Neutrophil (primary cell): ENCODE results near the gene CORO2A.
A peak's percentile ranks its signal among the peaks of the same experiment; 100 is the strongest.

Source experiments
- H3K27ac ChIP-seq: fragments of 200-600 bp; sonication (generic); 2 replicates; pipeline ENCODE4 v1.5.1; 2016; ENCODE audit warnings: mild to moderate bottlenecking, moderate library complexity
- H3K27me3 ChIP-seq: fragments of 200-600 bp; sonication (generic); 2 replicates; pipeline ENCODE4 v1.6.0; 2016; ENCODE audit warnings: mild to moderate bottlenecking
- H3K36me3 ChIP-seq: fragments of 200-600 bp; sonication (generic); 2 replicates; pipeline ENCODE4 v1.5.1; 2017
- H3K4me1 ChIP-seq, 2 experiments: fragments of 200-600 bp in 1 of 2; sonication (generic) in 1 of 2; 1 replicate in 1 of 2; 2 replicates in 1 of 2; pipeline versions ENCODE4 v1.5.1 to v1.6.1; 2013 to 2016; ENCODE audit warnings: low read depth in 1 of 2, low read length in 1 of 2, mild to moderate bottlenecking in 1 of 2, moderate library complexity in 1 of 2; ENCODE audit not compliant: control insufficient read depth in 1 of 2, insufficient read depth in 1 of 2
- H3K4me3 ChIP-seq, 2 experiments: fragments of 200-600 bp in 1 of 2; sonication (generic) in 1 of 2; 1 replicate in 1 of 2; 2 replicates in 1 of 2; pipeline ENCODE4 v1.5.1; 2013 to 2016; ENCODE audit warnings: low read depth in 1 of 2, low read length in 1 of 2, mild to moderate bottlenecking in 1 of 2, moderate library complexity in 1 of 2
- H3K9me3 ChIP-seq: fragments of 200-600 bp; sonication (generic); 2 replicates; pipeline ENCODE4 v1.5.1; 2016
- TF ChIP-seq, protein P1 (sequence below): fragments of 200-600 bp; sonication (generic); IDR thresholded peaks from 2 replicates; pipeline ENCODE4 v1.5.1; 2016; ENCODE audit warnings: antibody characterized with exemption

Gene CORO2A

DNA sequence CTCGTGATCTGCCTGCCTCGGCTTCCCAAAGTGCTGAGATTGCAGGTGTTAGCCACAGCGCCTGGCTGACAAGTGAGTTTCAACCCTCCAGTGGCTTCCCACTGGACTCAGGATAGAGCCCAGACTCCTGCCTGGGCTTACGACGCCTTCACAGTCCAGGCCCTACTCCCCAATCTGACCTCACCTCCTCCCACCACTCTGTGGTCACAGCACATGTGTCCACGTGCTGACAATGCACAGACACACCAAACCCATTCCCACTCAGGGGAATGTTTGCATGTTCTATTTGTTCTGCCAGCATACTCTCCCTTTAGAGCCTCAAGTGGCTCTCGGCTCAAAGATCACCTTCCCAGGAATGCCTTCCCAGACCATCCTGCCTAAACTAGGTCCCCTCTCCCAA is 42.3 kb downstream of the CORO2A start:
- TF ChIP-seq, protein P1, sequence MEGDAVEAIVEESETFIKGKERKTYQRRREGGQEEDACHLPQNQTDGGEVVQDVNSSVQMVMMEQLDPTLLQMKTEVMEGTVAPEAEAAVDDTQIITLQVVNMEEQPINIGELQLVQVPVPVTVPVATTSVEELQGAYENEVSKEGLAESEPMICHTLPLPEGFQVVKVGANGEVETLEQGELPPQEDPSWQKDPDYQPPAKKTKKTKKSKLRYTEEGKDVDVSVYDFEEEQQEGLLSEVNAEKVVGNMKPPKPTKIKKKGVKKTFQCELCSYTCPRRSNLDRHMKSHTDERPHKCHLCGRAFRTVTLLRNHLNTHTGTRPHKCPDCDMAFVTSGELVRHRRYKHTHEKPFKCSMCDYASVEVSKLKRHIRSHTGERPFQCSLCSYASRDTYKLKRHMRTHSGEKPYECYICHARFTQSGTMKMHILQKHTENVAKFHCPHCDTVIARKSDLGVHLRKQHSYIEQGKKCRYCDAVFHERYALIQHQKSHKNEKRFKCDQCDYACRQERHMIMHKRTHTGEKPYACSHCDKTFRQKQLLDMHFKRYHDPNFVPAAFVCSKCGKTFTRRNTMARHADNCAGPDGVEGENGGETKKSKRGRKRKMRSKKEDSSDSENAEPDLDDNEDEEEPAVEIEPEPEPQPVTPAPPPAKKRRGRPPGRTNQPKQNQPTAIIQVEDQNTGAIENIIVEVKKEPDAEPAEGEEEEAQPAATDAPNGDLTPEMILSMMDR = no peak
- Histone ChIP-seq H3K27me3 (no peaks in the 10 kb centered on the region), H3K9me3 (no peaks in the 10 kb centered on the region), H3K4me3 (no peak overlapping the region), H3K4me1 (peaks cover 10 to 13% of the 10 kb centered on the region in 2 experiments), H3K36me3 (peaks cover 21% of the 10 kb centered on the region), H3K27ac (no peak overlapping the region)

DNA sequence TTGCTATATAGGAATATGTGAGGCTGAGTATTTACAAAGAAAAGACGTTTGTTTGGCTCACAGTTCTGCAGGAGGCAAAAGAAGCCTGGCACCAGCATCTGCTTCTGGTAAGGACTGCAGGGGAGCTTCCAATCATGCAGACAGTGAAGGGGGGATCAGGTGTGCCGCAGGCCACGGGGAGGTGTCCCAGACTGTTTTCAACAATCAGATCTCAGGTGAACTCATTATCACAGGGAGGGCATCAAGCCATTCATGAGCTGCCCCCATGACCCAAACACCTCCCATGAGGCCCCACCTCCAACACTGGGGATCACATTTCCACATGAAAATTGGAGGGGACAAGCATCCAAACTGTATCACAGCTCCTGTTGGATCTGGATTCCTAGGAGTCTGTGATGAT is 43.0 kb downstream of the CORO2A start:
- Histone ChIP-seq H3K36me3 (peaks cover 19% of the 10 kb centered on the region), H3K27ac (peak overlapping the region; percentile 13), H3K27me3 (no peaks in the 10 kb centered on the region), H3K4me3 (no peak overlapping the region), H3K9me3 (no peaks in the 10 kb centered on the region), H3K4me1 (peaks cover 10 to 13% of the 10 kb centered on the region in 2 experiments)
- TF ChIP-seq, protein P1 = no peak

DNA sequence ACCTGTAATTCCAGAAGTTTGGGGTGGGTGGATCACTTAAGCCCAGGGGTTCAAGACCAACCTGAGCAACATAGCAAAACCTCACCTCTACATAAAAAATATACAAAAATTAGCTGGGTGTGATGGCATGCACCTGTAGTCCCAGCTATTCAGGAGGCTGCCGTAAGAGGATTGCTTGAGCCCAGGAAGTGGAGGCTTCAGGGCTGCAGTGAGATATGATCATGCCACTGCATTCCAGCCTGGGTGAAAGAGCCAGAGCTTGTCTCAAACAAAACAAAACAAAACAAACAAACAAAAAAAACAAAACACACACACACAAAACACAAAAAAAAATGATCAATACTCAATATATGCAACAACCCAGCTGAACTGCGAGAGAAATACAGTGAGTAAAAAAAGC is 44.0 kb downstream of the CORO2A start:
- Histone ChIP-seq H3K27me3 (no peaks in the 10 kb centered on the region), H3K4me3 (no peak overlapping the region), H3K27ac (no peak overlapping the region), H3K9me3 (no peaks in the 10 kb centered on the region), H3K36me3 (peaks cover 24% of the 10 kb centered on the region), H3K4me1 (peaks cover 10 to 16% of the 10 kb centered on the region in 2 experiments)
- TF ChIP-seq, protein P1 = no peak

DNA sequence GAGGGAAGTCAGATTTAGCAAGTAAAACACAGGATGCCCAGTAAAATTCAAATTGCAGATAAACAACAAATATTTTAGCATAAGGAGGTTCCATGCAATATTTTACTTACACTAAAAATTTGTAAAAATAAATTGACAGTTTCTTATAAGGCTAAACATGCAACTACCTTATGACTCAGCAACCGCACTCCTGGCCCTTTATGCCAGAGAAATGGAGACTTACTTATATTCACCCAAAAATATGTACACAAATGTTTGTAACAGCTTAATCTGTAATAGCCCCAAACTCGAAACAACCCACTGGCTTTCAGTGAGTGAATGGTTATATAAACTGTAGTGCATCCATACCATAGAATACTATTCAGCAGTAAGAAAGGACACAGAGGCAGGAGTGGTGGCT is 44.9 kb downstream of the CORO2A start:
- no peaks in the 10 kb centered on the region for H3K9me3 ChIP-seq
- TF ChIP-seq, protein P1 = no peak
- peaks cover 22% of the 10 kb centered on the region for H3K36me3 ChIP-seq
- H3K4me3 ChIP-seq = no peak overlapping the region
- H3K4me1 ChIP-seq = peaks cover 17 to 25% of the 10 kb centered on the region in 2 experiments
- H3K27ac ChIP-seq = peak overlapping the region; percentile 64
- H3K27me3 ChIP-seq = no peaks in the 10 kb centered on the region

DNA sequence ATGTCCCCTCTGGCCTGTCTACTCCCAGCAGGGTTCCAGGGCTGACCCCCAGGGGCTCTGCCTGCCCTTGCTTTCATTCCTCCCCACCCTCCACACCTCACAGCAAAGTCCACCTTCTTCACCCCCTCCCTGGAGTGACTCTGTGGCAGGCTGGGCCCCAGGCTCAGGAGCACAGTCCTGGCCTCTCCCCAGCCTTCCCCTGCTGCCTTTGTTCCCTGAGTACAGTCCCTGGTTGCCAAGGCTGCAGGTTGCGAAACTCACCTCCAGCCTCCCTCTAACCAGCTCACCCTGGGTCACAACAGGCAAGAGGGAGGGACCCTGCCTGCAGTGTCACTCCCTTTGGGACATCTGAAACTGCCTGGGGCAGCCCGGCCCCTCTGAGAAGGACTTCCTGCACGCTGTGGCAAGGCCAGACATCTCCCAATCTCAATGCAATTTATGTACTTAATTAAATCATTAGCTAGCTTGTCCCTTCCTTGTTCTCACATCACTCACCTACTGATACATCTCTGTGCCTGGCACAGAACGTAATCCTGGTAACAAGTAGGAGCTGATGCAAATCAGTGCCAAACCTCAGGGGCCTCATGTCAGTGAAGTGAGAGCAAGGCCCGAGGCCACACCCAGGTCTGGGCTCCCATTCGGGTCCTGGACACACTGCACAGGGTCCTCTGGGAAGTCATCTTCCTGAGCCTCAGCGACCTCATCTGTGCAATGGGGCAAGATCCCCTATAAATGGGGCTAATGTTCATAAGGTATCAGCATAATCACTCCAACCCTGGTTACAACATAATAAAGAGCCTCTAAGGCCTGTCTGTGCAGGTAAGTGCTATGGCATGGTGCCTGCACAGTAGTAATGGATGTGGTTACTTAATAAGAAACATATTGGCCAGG is 46.1 kb downstream of the CORO2A start:
- H3K9me3 ChIP-seq = no peaks in the 10 kb centered on the region
- H3K4me3 ChIP-seq = no peak overlapping the region
- H3K4me1 ChIP-seq = peaks cover 23 to 35% of the 10 kb centered on the region in 2 experiments
- peaks cover 22% of the 10 kb centered on the region for H3K36me3 ChIP-seq
- TF ChIP-seq, protein P1 = no peak
- H3K27me3 ChIP-seq = no peaks in the 10 kb centered on the region
- peak overlapping the region; percentile 64 for H3K27ac ChIP-seq
